Activated naive CD4-positive, alpha-beta T cell treated with anti-CD3 and anti-CD28 coated beads, Interleukin-2, amount 10 ng/mL, durations not matched to agents 7 days and 5 days (primary cell): ENCODE measurements around the gene TBCCD1.

Experiments used
- CTCF ChIA-PET: fragments of 350-600 bp; sonication (Branson Sonifier 250); formaldehyde crosslinking; loops from one replicate; lab custom pipeline; 2021; ENCODE audit warnings: antibody characterized with exemption; lab: Charles Lee
- DNase-seq: peaks from one replicate; pipeline ENCODE4 v3.0.0-alpha.2; 2020
- H3K27ac Mint-ChIP-seq: one replicate; pipeline ENCODE4 v1.8.0; 2021; ENCODE audit warnings: mild to moderate bottlenecking, moderate library complexity, mixed read lengths
- H3K27me3 Mint-ChIP-seq: one replicate; pipeline ENCODE4 v1.8.0; 2021; ENCODE audit warnings: mild to moderate bottlenecking, mixed read lengths
- H3K36me3 Mint-ChIP-seq: one replicate; pipeline ENCODE4 v1.8.0; 2021; ENCODE audit warnings: mixed read lengths
- H3K4me1 Mint-ChIP-seq: one replicate; pipeline ENCODE4 v1.8.0; 2021; ENCODE audit warnings: mixed read lengths
- H3K4me3 Mint-ChIP-seq: one replicate; pipeline ENCODE4 v1.8.0; 2021; ENCODE audit warnings: mild to moderate bottlenecking, moderate library complexity, mixed read lengths
- H3K9me3 Mint-ChIP-seq: one replicate; pipeline ENCODE4 v1.8.0; 2021; ENCODE audit warnings: mixed read lengths

The TBCCD1 gene

GRCh38 chr3:186603159-186603558 lies 36.0 kb upstream of the TBCCD1 start:
- no peak for DNase-seq
- no peak overlapping the region for H3K4me3 Mint-ChIP-seq
- H3K27me3 Mint-ChIP-seq = peaks cover 12% of the 10 kb centered on the region
- CTCF ChIA-PET = interaction anchor here (5.2 kb wide), 1 partner anchor 13 kb away, joined by 28 read pairs; no protein-coding TSS in a partner anchor
- no peaks in the 10 kb centered on the region for H3K36me3 Mint-ChIP-seq
- no peaks in the 10 kb centered on the region for H3K4me1 Mint-ChIP-seq
- H3K27ac Mint-ChIP-seq = no peak overlapping the region
- no peaks in the 10 kb centered on the region for H3K9me3 Mint-ChIP-seq

GRCh38 chr3:186600896-186601295 lies 33.8 kb upstream of the TBCCD1 start:
- Mint-ChIP-seq H3K27ac (no peak overlapping the region), H3K36me3 (no peaks in the 10 kb centered on the region)
- CTCF ChIA-PET = interaction anchor here (0.8 to 5.2 kb wide), 3 partner anchors 8 to 17 kb away, joined by 3 to 28 read pairs (median 7); no protein-coding TSS in a partner anchor

GRCh38 chr3:186599785-186600166 lies 32.6 kb upstream of the TBCCD1 start:
- H3K27me3 Mint-ChIP-seq = peaks cover 21% of the 10 kb centered on the region
- no peak overlapping the region for H3K4me3 Mint-ChIP-seq
- CTCF ChIA-PET = interaction anchor here (1.3 kb wide), 1 partner anchor 10 kb away, joined by 7 read pairs; no protein-coding TSS in a partner anchor

More at GRCh38 chr3:186600896-186601295, 33.8 kb upstream of the TBCCD1 start:
- peaks cover 4% of the 10 kb centered on the region for H3K4me1 Mint-ChIP-seq
- no peaks in the 10 kb centered on the region for H3K9me3 Mint-ChIP-seq
- no peak for DNase-seq
- no peak overlapping the region for H3K4me3 Mint-ChIP-seq
- H3K27me3 Mint-ChIP-seq = peaks cover 21% of the 10 kb centered on the region

GRCh38 chr3:186599142-186599784 lies 32.1 kb upstream of the TBCCD1 start:
- Mint-ChIP-seq H3K9me3 (no peaks in the 10 kb centered on the region), H3K27ac (no peak overlapping the region)
- CTCF ChIA-PET = interaction anchor here (1.3 to 4.4 kb wide), 2 partner anchors 10 to 16 kb away, joined by 7 to 26 read pairs; no protein-coding TSS in a partner anchor

More at GRCh38 chr3:186599785-186600166, 32.6 kb upstream of the TBCCD1 start:
- H3K36me3 Mint-ChIP-seq = no peaks in the 10 kb centered on the region
- H3K27ac Mint-ChIP-seq = no peak overlapping the region
- H3K9me3 Mint-ChIP-seq = no peaks in the 10 kb centered on the region
- peaks cover 4% of the 10 kb centered on the region for H3K4me1 Mint-ChIP-seq
- DNase-seq = no peak

GRCh38 chr3:186598794-186599141 lies 31.6 kb upstream of the TBCCD1 start:
- Mint-ChIP-seq H3K9me3 (no peaks in the 10 kb centered on the region), H3K27ac (no peak overlapping the region), H3K4me1 (peaks cover 4% of the 10 kb centered on the region), H3K27me3 (peaks cover 15% of the 10 kb centered on the region), H3K4me3 (no peak overlapping the region), H3K36me3 (no peaks in the 10 kb centered on the region)
- CTCF ChIA-PET = interaction anchor here (4.4 kb wide), 1 partner anchor 17 kb away, joined by 26 read pairs; no protein-coding TSS in a partner anchor
- DNase-seq = no peak

More at GRCh38 chr3:186599142-186599784, 32.1 kb upstream of the TBCCD1 start:
- no peak for DNase-seq
- peaks cover 18% of the 10 kb centered on the region for H3K27me3 Mint-ChIP-seq
- peaks cover 4% of the 10 kb centered on the region for H3K4me1 Mint-ChIP-seq
- H3K36me3 Mint-ChIP-seq = no peaks in the 10 kb centered on the region
- H3K4me3 Mint-ChIP-seq = no peak overlapping the region

- H3K36me3 Mint-ChIP-seq = no peaks in the 10 kb centered on the region
- no peaks in the 10 kb centered on the region for H3K9me3 Mint-ChIP-seq
These were observed 31.1 kb upstream of the TBCCD1 start for GRCh38 chr3:186598108-186598784.

GRCh38 chr3:186596568-186597287 lies 29.6 kb upstream of the TBCCD1 start:
- no peak for DNase-seq
- Mint-ChIP-seq H3K4me3 (no peak overlapping the region), H3K4me1 (peaks cover 4% of the 10 kb centered on the region), H3K27me3 (peaks cover 15% of the 10 kb centered on the region), H3K36me3 (no peaks in the 10 kb centered on the region), H3K9me3 (no peaks in the 10 kb centered on the region), H3K27ac (peak overlapping the region; percentile 82)
- CTCF ChIA-PET = interaction anchor here (0.6 to 4.4 kb wide), 5 partner anchors 9 to 1798 kb away, joined by 3 to 26 read pairs (median 3); no protein-coding TSS in a partner anchor

More at GRCh38 chr3:186598108-186598784, 31.1 kb upstream of the TBCCD1 start:
- H3K27ac Mint-ChIP-seq = no peak overlapping the region
- H3K4me3 Mint-ChIP-seq = no peak overlapping the region
- peaks cover 15% of the 10 kb centered on the region for H3K27me3 Mint-ChIP-seq
- CTCF ChIA-PET = interaction anchor here (4.4 kb wide), 1 partner anchor 17 kb away, joined by 26 read pairs; no protein-coding TSS in a partner anchor
- peaks cover 4% of the 10 kb centered on the region for H3K4me1 Mint-ChIP-seq
- DNase-seq = no peak

- H3K4me1 Mint-ChIP-seq = peaks cover 15% of the 10 kb centered on the region
- no peaks in the 10 kb centered on the region for H3K9me3 Mint-ChIP-seq
- H3K36me3 Mint-ChIP-seq = no peaks in the 10 kb centered on the region
- H3K27me3 Mint-ChIP-seq = peaks cover 12% of the 10 kb centered on the region
- CTCF ChIA-PET = interaction anchor here (4.4 kb wide), 1 partner anchor 21 kb away, joined by 26 read pairs; no protein-coding TSS in a partner anchor
- no peak for DNase-seq
- H3K4me3 Mint-ChIP-seq = no peak overlapping the region
- no peak overlapping the region for H3K27ac Mint-ChIP-seq
These were observed 27.5 kb upstream of the TBCCD1 start for GRCh38 chr3:186594591-186595113.

- H3K9me3 Mint-ChIP-seq = no peaks in the 10 kb centered on the region
- no peak overlapping the region for H3K27ac Mint-ChIP-seq
- DNase-seq = no peak
- H3K27me3 Mint-ChIP-seq = peaks cover 12% of the 10 kb centered on the region
- H3K4me1 Mint-ChIP-seq = peaks cover 18% of the 10 kb centered on the region
- no peaks in the 10 kb centered on the region for H3K36me3 Mint-ChIP-seq
- no peak overlapping the region for H3K4me3 Mint-ChIP-seq
- CTCF ChIA-PET = no interaction called here
These were observed 26.7 kb upstream of the TBCCD1 start for GRCh38 chr3:186593862-186594261.

- DNase-seq = no peak
- no peak overlapping the region for H3K4me3 Mint-ChIP-seq
- no peak overlapping the region for H3K27ac Mint-ChIP-seq
- CTCF ChIA-PET = interaction anchor here (0.6 to 1.3 kb wide), 5 partner anchors 15 to 388 kb away, joined by 3 to 5 read pairs (median 3); partner anchors contain the start of gene AHSG
- H3K9me3 Mint-ChIP-seq = no peaks in the 10 kb centered on the region
- H3K36me3 Mint-ChIP-seq = no peaks in the 10 kb centered on the region
- H3K4me1 Mint-ChIP-seq = peaks cover 25% of the 10 kb centered on the region
- H3K27me3 Mint-ChIP-seq = peaks cover 11% of the 10 kb centered on the region
These were observed 25.5 kb upstream of the TBCCD1 start for GRCh38 chr3:186592682-186593081.

GRCh38 chr3:186590580-186591295 lies 23.6 kb upstream of the TBCCD1 start:
- Mint-ChIP-seq H3K4me3 (no peak overlapping the region), H3K27me3 (peaks cover 3% of the 10 kb centered on the region), H3K9me3 (no peaks in the 10 kb centered on the region), H3K27ac (no peak overlapping the region), H3K36me3 (peaks cover 5% of the 10 kb centered on the region), H3K4me1 (peaks cover 21% of the 10 kb centered on the region)
- CTCF ChIA-PET = interaction anchor here (0.7 to 2.5 kb wide), 6 partner anchors 18 to 231 kb away, joined by 3 to 15 read pairs (median 6); no protein-coding TSS in a partner anchor
- DNase-seq = no peak

- Mint-ChIP-seq H3K27ac (no peak overlapping the region), H3K4me3 (no peak overlapping the region), H3K36me3 (peaks cover 10% of the 10 kb centered on the region), H3K27me3 (peaks cover 3% of the 10 kb centered on the region), H3K4me1 (peaks cover 21% of the 10 kb centered on the region), H3K9me3 (no peaks in the 10 kb centered on the region)
- CTCF ChIA-PET = interaction anchor here (0.6 to 2.5 kb wide), 7 partner anchors 19 to 337 kb away, joined by 3 to 15 read pairs (median 5); no protein-coding TSS in a partner anchor
- no peak for DNase-seq
These were observed 22.9 kb upstream of the TBCCD1 start for GRCh38 chr3:186589856-186590579.
